ENCODE results near the gene XAB2.

DNA sequence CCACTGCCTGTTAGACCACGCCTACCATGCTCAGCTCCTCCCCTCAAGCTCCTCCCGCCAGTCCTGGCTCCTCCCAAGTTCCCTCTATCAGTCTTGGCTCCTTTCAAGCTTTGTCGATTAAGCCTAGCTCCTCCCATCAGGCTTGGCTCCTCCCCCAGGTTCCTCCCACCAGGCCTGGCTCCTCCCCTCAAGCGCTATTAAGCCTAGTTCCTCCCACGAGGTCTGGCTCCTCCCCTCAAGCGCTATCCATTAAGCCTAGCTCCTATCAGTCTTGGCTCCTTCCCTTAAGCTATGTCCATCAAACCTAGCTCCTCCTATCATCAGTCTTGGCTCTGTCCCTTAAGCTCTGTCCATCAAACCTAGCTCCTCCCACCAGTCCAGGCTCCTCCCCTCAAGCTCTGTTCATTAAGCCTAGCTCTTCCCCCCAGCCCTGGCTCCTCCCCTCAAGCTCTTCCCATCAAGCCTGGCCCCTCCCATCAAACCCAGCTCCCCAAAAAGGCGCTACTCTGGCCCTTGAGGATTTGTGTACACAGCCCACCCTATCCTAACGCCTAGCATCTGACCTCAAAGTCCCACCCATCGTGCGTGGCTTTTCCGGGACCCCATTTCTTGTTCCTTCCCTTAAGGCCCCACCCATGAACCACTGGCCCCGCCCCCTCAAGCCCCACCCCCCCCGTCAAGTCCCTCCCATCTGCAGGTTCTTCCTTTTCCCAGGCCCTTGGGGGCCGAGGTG lies 23.7 kb downstream of the XAB2 start:
- TF ChIP-seq EZH2 (IDR thresholded peaks at IDR 0.05) (no peak), POLR2AphosphoS5 (IDR thresholded peaks at IDR 0.05; ENCODE audit: borderline replicate concordance, low read depth, low read length) (no peak), FOXP2 (optimal IDR thresholded peaks at IDR 0.05; ENCODE audit: control extremely low read depth, extremely low read length, insufficient read depth) (no peak)
